GM12872 (cell line): ENCODE measurements around the gene RMC1.

ENCODE experiments used
- CTCF ChIP-seq: IDR thresholded peaks from 3 replicates; pipeline ENCODE4 v1.5.1; 2011; ENCODE audit warnings: low read depth, mild to moderate bottlenecking, low read length, moderate library complexity; ENCODE audit not compliant: insufficient read depth

Gene RMC1

GRCh38 chr18:23575309-23575651 is 72.0 kb downstream of the RMC1 start:
- TF ChIP-seq CTCF, result no peak

GRCh38 chr18:23578067-23578701 is 74.9 kb downstream of the RMC1 start:
- no peak for TF ChIP-seq CTCF

- no peak for TF ChIP-seq CTCF
These were observed 75.8 kb downstream of the RMC1 start for GRCh38 chr18:23578891-23579653.

GRCh38 chr18:23580677-23581367 is 77.5 kb downstream of the RMC1 start:
- no peak for TF ChIP-seq CTCF
